ENCODE data around the gene FOXO4. TPM values are rescaled to one million over a fixed set of nuclear protein-coding genes. Genes with fewer than 3 reads are reported as not detected.

Gene FOXO4
- total RNA-seq, 4 donors from 2014 or later = 21.0 to 36.8 (median 28.2) TPM

DNA sequence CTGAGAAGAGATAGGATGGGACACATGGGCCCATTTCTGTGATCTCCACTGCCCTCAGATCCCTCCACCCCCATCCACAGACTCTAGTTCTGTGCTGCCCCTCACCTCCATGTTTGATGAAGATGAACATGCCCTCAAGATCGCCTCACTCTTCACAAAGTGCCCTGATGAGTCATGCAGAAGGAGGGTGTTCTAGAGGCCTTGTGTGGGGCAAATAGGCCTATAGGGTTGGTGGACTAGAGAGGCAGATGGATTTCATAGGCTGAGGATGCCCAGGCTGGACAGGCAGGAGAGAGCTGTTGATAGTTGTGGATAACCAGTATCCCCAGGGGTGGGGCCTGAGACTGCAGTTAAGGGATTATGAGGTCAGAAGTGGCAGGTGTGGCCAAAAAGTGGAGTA, 10.8 kb downstream of the FOXO4 start, which contains the start of gene CXorf65:
CXorf65 (minus strand) TSS at position 314 of the 400 bp plus-strand sequence; CDS start at position 130, 184 bp downstream.
- WGBS = 73% methylated on average over 1 of the region's 1 CpG
- peaks cover 4% of the 10 kb centered on the region for H3K4me1 ChIP-seq
- no peaks in the 10 kb centered on the region for H3K27me3 ChIP-seq

DNA sequence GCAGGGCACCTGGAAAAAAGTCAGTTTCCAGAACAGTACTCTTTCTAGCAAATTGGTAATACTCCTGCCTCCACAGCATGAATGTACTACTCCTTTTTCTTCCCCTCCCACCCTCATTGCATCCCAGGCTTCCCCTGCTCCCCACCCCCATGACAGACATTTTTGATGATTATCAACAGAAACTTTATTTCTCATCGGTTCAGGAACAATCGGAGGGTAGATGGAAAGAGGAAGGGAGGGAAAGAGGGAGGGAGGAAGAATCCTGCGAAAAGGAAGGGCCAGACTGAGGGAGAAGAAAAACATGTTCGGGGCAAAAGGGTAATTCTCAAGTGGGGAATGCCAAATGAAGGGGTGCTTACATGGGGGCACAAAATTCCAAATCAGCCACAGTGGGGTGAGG, 11.6 kb downstream of the FOXO4 start:
- no peaks in the 10 kb centered on the region for H3K9me3 ChIP-seq
- 68% methylated on average over 4 of the region's 4 CpGs for WGBS
- H3K4me1 ChIP-seq = peaks cover 4% of the 10 kb centered on the region
- H3K4me3 ChIP-seq = no peak overlapping the region
- TF ChIP-seq, protein P1, sequence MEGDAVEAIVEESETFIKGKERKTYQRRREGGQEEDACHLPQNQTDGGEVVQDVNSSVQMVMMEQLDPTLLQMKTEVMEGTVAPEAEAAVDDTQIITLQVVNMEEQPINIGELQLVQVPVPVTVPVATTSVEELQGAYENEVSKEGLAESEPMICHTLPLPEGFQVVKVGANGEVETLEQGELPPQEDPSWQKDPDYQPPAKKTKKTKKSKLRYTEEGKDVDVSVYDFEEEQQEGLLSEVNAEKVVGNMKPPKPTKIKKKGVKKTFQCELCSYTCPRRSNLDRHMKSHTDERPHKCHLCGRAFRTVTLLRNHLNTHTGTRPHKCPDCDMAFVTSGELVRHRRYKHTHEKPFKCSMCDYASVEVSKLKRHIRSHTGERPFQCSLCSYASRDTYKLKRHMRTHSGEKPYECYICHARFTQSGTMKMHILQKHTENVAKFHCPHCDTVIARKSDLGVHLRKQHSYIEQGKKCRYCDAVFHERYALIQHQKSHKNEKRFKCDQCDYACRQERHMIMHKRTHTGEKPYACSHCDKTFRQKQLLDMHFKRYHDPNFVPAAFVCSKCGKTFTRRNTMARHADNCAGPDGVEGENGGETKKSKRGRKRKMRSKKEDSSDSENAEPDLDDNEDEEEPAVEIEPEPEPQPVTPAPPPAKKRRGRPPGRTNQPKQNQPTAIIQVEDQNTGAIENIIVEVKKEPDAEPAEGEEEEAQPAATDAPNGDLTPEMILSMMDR (IDR thresholded peaks at IDR 0.05) = no peak
- TF ChIP-seq EP300 (IDR thresholded peaks at IDR 0.05) (no peak), POLR2A (IDR thresholded peaks at IDR 0.05) (no peak), POLR2AphosphoS5 (IDR thresholded peaks at IDR 0.05) (no peak)
- no peak overlapping the region for H3K27ac ChIP-seq
- no peaks in the 10 kb centered on the region for H3K27me3 ChIP-seq
- no peak for DNase-seq (ENCODE audit: low spot score in 2 of 2)
- no peaks in the 10 kb centered on the region for H3K36me3 ChIP-seq

More for the DNA sequence above, 10.8 kb downstream of the FOXO4 start, which contains the start of gene CXorf65:
- H3K4me3 ChIP-seq = no peak within 1 kb of the TSS
- no peak within 1 kb of the TSS for H3K27ac ChIP-seq
- no peak for TF ChIP-seq POLR2AphosphoS5 (IDR thresholded peaks at IDR 0.05)
- TF ChIP-seq, protein P1 (IDR thresholded peaks at IDR 0.05) = no peak
- no peak for TF ChIP-seq EP300 (IDR thresholded peaks at IDR 0.05)
- TF ChIP-seq POLR2A (IDR thresholded peaks at IDR 0.05) = no peak
- H3K9me3 ChIP-seq = no peaks in the 10 kb centered on the region
- DNase-seq (ENCODE audit: low spot score in 2 of 2) = no peak
- H3K36me3 ChIP-seq = no peaks in the 10 kb centered on the region

DNA sequence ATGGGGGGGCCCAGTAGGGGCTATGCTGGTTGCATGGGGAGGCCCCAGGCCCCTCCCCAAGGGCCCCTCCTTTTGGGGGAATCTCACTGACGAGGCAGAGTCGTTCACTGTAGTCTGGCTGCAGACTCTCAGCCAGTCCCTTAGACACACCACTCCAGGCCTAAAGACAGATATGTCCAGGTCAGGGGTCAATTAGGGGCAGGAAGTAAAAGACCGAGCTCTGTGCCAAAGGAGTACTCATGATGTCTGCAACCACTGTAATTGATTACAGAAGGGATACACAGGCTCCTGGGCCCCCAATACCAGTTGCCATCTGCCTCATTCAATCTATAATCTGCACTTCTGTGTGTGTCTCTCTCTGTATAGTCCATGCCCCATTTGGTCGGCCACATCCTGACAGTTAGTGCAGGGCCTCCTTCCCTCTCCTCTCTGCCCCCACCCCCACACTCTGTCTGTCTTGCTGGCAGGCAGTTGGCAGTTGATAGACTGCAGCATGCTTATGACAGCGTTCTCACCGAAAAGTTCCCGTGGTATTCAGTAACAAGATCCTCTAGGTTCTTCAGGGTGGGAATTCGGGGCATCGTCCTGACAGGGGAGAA, 12.2 kb downstream of the FOXO4 start:
- Histone ChIP-seq H3K4me1 (peaks cover 4% of the 10 kb centered on the region), H3K9me3 (no peaks in the 10 kb centered on the region), H3K4me3 (no peak overlapping the region), H3K27ac (no peak overlapping the region), H3K36me3 (no peaks in the 10 kb centered on the region), H3K27me3 (no peaks in the 10 kb centered on the region)
- DNase-seq (ENCODE audit: low spot score in 2 of 2) = no peak
- WGBS = 55% methylated on average over 9 of the region's 9 CpGs
- TF ChIP-seq EP300 (IDR thresholded peaks at IDR 0.05) (no peak), POLR2AphosphoS5 (IDR thresholded peaks at IDR 0.05) (no peak), POLR2A (IDR thresholded peaks at IDR 0.05) (no peak)
- TF ChIP-seq, protein P1 (IDR thresholded peaks at IDR 0.05) = no peak

DNA sequence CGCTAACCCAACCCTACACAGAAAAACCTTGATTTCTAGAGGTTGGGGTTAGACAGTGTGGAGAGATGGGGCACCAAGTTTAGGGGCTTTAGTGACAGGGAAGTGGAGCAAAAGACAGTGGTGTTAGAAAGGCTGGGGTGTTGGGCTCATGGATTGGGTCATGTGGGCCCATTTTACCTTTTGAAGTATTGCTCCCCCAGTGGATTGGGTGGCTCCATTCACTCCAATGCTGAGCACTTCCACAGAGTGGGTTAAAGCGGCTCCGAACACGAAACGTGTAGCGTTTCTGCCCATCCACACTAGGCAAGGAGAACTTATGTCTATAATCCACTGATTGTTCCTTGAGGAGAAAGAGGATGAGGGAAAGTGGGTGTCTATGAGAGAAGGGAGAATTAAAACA, 13.4 kb downstream of the FOXO4 start:
- DNase-seq (ENCODE audit: low spot score in 2 of 2) = no peak
- no peak for TF ChIP-seq EP300 (IDR thresholded peaks at IDR 0.05)
- no peak for TF ChIP-seq POLR2A (IDR thresholded peaks at IDR 0.05)
- TF ChIP-seq POLR2AphosphoS5 (IDR thresholded peaks at IDR 0.05) = no peak
- H3K36me3 ChIP-seq = no peaks in the 10 kb centered on the region
- H3K9me3 ChIP-seq = no peaks in the 10 kb centered on the region
- no peak overlapping the region for H3K27ac ChIP-seq
- no peaks in the 10 kb centered on the region for H3K27me3 ChIP-seq
- no peak overlapping the region for H3K4me3 ChIP-seq
- H3K4me1 ChIP-seq = no peaks in the 10 kb centered on the region
- WGBS = 79% methylated on average over 5 of the region's 6 CpGs

DNA sequence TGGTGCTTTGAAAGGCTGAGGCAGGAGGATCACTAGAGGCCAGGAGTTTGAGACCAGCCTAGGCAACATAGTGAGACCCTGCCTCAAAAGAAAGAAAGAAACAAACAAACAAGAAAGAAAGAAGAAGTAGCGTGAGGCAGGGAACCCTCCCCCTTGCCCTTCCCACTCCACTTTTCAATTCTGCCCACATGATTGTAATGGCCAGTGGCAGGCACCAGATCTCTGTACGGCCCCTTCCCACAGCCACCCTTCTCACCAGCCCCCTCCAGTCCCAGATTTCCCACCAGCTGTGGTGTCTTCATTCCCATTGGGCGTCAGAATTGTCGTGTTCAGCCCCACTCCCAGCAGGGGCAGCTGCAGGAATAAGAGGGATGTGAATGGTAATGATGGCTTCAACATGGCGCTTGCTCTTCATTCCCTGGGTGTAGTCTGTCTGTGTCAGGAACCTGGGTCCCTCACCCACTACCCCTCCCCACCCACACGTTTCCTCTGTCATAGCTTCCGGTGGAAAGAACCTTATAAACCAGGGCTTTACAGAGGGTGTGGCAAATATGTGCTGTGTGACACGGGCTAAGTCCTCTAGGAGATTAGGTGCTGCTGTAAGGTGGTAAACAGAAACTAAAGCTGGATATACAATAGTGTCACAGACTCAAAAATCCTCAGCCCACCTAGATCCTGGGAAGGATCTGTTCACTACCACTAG, 15.6 kb downstream of the FOXO4 start, which contains the start of gene IL2RG:
IL2RG (minus strand) TSS at position 437 of the 703 bp plus-strand sequence; CDS start at position 399, 38 bp downstream.
- H3K9me3 ChIP-seq = no peaks in the 10 kb centered on the region
- H3K27me3 ChIP-seq = no peaks in the 10 kb centered on the region
- H3K36me3 ChIP-seq = no peaks in the 10 kb centered on the region
- TF ChIP-seq POLR2A (IDR thresholded peaks at IDR 0.05) (peak in 1 of 2 donors; percentile 15), EP300 (IDR thresholded peaks at IDR 0.05) (no peak), POLR2AphosphoS5 (IDR thresholded peaks at IDR 0.05) (no peak)
- no peak within 1 kb of the TSS for H3K27ac ChIP-seq
- H3K4me1 ChIP-seq = no peaks in the 10 kb centered on the region
- 58% methylated on average over 8 of the region's 8 CpGs for WGBS
- no peak for DNase-seq (ENCODE audit: low spot score in 2 of 2)
- peak within 1 kb of the TSS; percentile 14 for H3K4me3 ChIP-seq

DNA sequence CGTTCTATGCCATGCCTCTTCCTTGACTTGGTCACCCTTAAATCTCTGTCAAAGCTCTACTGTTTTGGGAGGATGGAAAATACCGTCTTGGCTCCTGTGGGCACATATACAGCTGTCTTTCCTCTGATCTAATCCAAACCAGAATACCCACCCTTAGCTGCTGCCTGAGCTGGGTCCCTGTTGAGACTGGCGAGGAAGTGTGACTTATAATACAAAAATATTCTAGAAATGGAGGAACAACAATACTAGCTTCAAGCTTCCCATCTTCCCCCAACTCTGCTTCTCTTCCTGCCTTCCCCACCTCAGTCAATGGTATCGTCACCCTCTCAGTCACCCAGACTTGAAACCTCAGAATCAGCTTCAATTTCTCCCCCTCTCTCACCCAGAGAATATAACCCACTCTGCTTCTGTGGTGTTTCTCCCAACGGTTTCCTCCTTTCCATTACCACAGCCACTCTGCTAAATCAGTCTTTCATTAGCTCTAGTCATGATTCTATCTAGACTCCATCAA, 16.3 kb downstream of the FOXO4 start:
- no peak for TF ChIP-seq EP300 (IDR thresholded peaks at IDR 0.05)
- no peak for TF ChIP-seq POLR2AphosphoS5 (IDR thresholded peaks at IDR 0.05)
- TF ChIP-seq, protein P1 (IDR thresholded peaks at IDR 0.05) = no peak
- no peak for TF ChIP-seq POLR2A (IDR thresholded peaks at IDR 0.05)
- no peak overlapping the region for H3K27ac ChIP-seq
- no peaks in the 10 kb centered on the region for H3K36me3 ChIP-seq
- H3K9me3 ChIP-seq = no peaks in the 10 kb centered on the region
- H3K27me3 ChIP-seq = no peaks in the 10 kb centered on the region
- no peak for DNase-seq (ENCODE audit: low spot score in 2 of 2)
- peak overlapping the region; percentile 14 for H3K4me3 ChIP-seq
- no peaks in the 10 kb centered on the region for H3K4me1 ChIP-seq
- WGBS = 46% methylated on average over 5 of the region's 5 CpGs
